Left lung (tissue), 10 donors: Measurements from ENCODE around the gene NMNAT3. TPM values are rescaled to one million over a fixed set of nuclear protein-coding genes. Genes with fewer than 3 reads are reported as not detected.

Source experiments
- ATAC-seq: fragments of 200-7000 bp; cut with Tn5 transposase; one replicate; pipeline ENCODE4 v1.9.1; 2020; ENCODE audit warnings: moderate library complexity
- DNase-seq, 4 donors: peaks; one replicate each; pipeline ENCODE4 v3.0.0-alpha.2; 2013 to 2020
- H3K27ac ChIP-seq, 2 donors: fragments of 200-600 bp; sonication (generic) in 1 of 2; one replicate each; pipeline versions ENCODE4 v1.5.0 to v1.8.0; 2020 to 2021
- H3K27me3 ChIP-seq, 2 donors: fragments of 200-600 bp; sonication (generic) in 1 of 2; one replicate each; pipeline versions ENCODE4 v1.5.0 to v1.8.0; 2020 to 2021
- H3K36me3 ChIP-seq, 2 donors: fragments of 200-600 bp; sonication (generic) in 1 of 2; one replicate each; pipeline versions ENCODE4 v1.5.0 to v1.8.0; 2020 to 2021
- H3K4me1 ChIP-seq, 2 donors: fragments of 200-600 bp; one replicate each; pipeline ENCODE4 v1.8.0; 2021
- H3K4me3 ChIP-seq, 2 donors: fragments of 200-600 bp; sonication (generic) in 1 of 2; one replicate each; pipeline versions ENCODE4 v1.5.0 to v1.8.0; 2020 to 2021; ENCODE audit warnings: mild to moderate bottlenecking in 1 of 2
- H3K9me3 ChIP-seq, 2 donors: fragments of 200-600 bp; sonication (generic) in 1 of 2; one replicate each; pipeline versions ENCODE4 v1.5.0 to v1.8.0; 2020 to 2021
- CTCF ChIP-seq, 2 donors: fragments of 200-600 bp; sonication (generic) in 1 of 2; IDR thresholded peaks; one replicate each; pipeline versions ENCODE4 v1.5.0 to v1.8.0; 2021; ENCODE audit warnings: antibody characterized with exemption in 2 of 2
- intact Hi-C, 2 donors: fragments of 100-400 bp; cut with DNase I; formaldehyde crosslinking; loops; one replicate each; pipeline versions ENCODE4 v1.11.2 to v1.14.2; 2022
- polyA plus RNA-seq, 6 donors: library from polyadenylated mRNA; unstranded; fragments of 120-200 nt; gene quantifications; one replicate each; pipeline ENCODE4 v1.2.1, GENCODE V29; 2013; ENCODE audit not compliant: insufficient read length in 6 of 6
- total RNA-seq, 2 donors: library from RNA; stranded (reverse); fragmentation: NEBNext Ultra II Directional; extraction: Animal tissue kit (Norgen Biotek cat#: 25700); gene quantifications; one replicate each; pipeline ENCODE4 v1.2.1, GENCODE V29; 2021
- donor health status: DM: no; HTN: yes; CAD: no.
- donor health status: DM: no; HTN: no; CAD: no.

NMNAT3 gene
- total and polyA plus RNA-seq, 8 donors: 3.2 to 8.0 (median 6.0) TPM

GRCh38 chr3:139695426-139696313 is 17.9 kb upstream of the NMNAT3 start:
- ATAC-seq (no peak), DNase-seq (no peak)
- intact Hi-C loops: no loop called here
- no peaks in the 10 kb centered on the region for H3K4me1 ChIP-seq
- TF ChIP-seq CTCF (IDR thresholded peaks at IDR 0.05): no peak
- no peaks in the 10 kb centered on the region for H3K36me3 ChIP-seq
- no peak overlapping the region for H3K4me3 ChIP-seq
- H3K9me3 ChIP-seq: no peaks in the 10 kb centered on the region
- H3K27me3 ChIP-seq: no peaks in the 10 kb centered on the region
- no peak overlapping the region for H3K27ac ChIP-seq

- Histone ChIP-seq H3K27ac (no peak overlapping the region), H3K27me3 (no peaks in the 10 kb centered on the region), H3K4me1 (no peaks in the 10 kb centered on the region), H3K4me3 (no peak overlapping the region), H3K9me3 (no peaks in the 10 kb centered on the region), H3K36me3 (no peaks in the 10 kb centered on the region)
- intact Hi-C loops: no loop called here
- no peak for DNase-seq
- ATAC-seq: no peak
- no peak for TF ChIP-seq CTCF (IDR thresholded peaks at IDR 0.05)
Measured at GRCh38 chr3:139695007-139695406, 17.2 kb upstream of the NMNAT3 start.

GRCh38 chr3:139694542-139694941 is 16.8 kb upstream of the NMNAT3 start:
- Histone ChIP-seq H3K9me3 (no peaks in the 10 kb centered on the region), H3K4me3 (no peak overlapping the region), H3K4me1 (no peaks in the 10 kb centered on the region), H3K27me3 (no peaks in the 10 kb centered on the region), H3K36me3 (no peaks in the 10 kb centered on the region), H3K27ac (no peak overlapping the region)
- DNase-seq: no peak
- no peak for ATAC-seq
- intact Hi-C loops: no loop called here
- TF ChIP-seq CTCF (IDR thresholded peaks at IDR 0.05): no peak

GRCh38 chr3:139691619-139692018 is 13.8 kb upstream of the NMNAT3 start:
- Histone ChIP-seq H3K27ac (no peak overlapping the region), H3K4me1 (no peaks in the 10 kb centered on the region), H3K4me3 (no peak overlapping the region), H3K9me3 (no peaks in the 10 kb centered on the region), H3K27me3 (no peaks in the 10 kb centered on the region), H3K36me3 (no peaks in the 10 kb centered on the region)
- no peak for TF ChIP-seq CTCF (IDR thresholded peaks at IDR 0.05)
- intact Hi-C loops: no loop called here
- no peak for DNase-seq
- ATAC-seq: no peak

- H3K9me3 ChIP-seq: no peaks in the 10 kb centered on the region
- H3K27ac ChIP-seq: no peak overlapping the region
- DNase-seq (no peak), ATAC-seq (no peak)
- no peaks in the 10 kb centered on the region for H3K4me1 ChIP-seq
- H3K27me3 ChIP-seq: no peaks in the 10 kb centered on the region
- intact Hi-C loops: no loop called here
- TF ChIP-seq CTCF (IDR thresholded peaks at IDR 0.05): no peak
- no peaks in the 10 kb centered on the region for H3K36me3 ChIP-seq
- no peak overlapping the region for H3K4me3 ChIP-seq
Measured at GRCh38 chr3:139689708-139690228, 12.0 kb upstream of the NMNAT3 start.
